ENCODE data around the gene VPS8. TPM values are rescaled to one million over a fixed set of nuclear protein-coding genes. Genes with fewer than 3 reads are reported as not detected.

Gene VPS8
- total and polyA plus RNA-seq, 9 of the 15 experiments (the other 6 are each of a cell fraction or from before 2014, with no cell fraction given): 7.2 to 41.0 (median 28.3) TPM

DNA sequence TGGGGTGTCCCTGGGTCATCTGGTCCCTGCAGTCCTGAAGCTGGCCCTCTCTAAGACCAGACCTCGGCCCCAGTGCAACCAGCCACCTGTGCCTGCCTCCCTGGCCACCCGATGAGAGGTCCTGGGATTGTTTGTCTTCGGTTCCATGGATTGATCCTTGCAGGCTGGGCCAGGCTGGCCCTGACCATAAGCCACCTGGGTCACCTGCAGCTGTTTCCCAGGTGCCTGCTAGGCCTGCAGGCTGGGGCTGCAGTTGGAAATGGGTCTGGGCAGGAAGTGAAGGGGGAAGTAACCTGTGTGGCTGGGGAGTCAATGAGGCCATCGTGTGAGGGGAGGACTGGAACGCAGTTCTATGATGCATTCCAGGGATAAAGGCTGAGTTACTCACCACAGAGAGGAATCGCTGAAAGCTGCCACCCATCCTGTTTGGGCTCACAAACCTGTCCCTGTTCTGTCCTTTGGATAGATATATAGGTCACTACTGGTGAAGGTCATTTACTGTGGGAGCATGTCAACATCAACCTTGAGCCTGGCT lies 30.9 kb upstream of the VPS8 start (continued):
- TF ChIP-seq, protein P1, sequence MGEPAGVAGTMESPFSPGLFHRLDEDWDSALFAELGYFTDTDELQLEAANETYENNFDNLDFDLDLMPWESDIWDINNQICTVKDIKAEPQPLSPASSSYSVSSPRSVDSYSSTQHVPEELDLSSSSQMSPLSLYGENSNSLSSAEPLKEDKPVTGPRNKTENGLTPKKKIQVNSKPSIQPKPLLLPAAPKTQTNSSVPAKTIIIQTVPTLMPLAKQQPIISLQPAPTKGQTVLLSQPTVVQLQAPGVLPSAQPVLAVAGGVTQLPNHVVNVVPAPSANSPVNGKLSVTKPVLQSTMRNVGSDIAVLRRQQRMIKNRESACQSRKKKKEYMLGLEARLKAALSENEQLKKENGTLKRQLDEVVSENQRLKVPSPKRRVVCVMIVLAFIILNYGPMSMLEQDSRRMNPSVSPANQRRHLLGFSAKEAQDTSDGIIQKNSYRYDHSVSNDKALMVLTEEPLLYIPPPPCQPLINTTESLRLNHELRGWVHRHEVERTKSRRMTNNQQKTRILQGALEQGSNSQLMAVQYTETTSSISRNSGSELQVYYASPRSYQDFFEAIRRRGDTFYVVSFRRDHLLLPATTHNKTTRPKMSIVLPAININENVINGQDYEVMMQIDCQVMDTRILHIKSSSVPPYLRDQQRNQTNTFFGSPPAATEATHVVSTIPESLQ (CRISPR knock-in tag; IDR thresholded peaks at IDR 0.05): no peak

DNA sequence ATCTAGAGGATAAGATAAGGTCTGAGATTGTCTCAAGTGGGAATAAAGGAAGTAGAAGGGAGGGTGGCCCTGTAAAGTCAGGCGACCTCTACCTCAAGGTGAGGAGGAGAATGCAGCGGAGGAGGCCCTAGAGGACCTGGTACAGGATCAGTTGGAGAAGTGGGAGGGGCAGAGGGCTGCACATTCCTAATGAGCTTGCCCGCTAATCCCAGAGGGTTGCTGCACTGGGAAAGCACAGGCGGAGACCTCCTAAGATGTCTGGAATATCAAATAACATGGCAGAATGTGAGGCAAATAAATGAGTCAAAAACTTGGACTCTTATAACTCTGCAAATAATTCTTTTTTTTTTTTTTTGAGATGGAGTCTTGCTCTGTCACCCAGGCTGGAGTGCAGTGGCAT lies 30.2 kb upstream of the VPS8 start:
- Histone ChIP-seq H4K20me1 (replicated peaks; ENCODE audit: control insufficient read depth, insufficient read depth, low read length) (peaks cover 16% of the 10 kb centered on the region), H3K4me3 (no peak overlapping the region), H3K36me3 (ENCODE audit: control insufficient read depth, insufficient read depth, low read length) (no peaks in the 10 kb centered on the region), H3K4me2 (ENCODE audit: insufficient read depth, low read length) (no peak overlapping the region), H2AFZ (ENCODE audit: low read depth, low read length) (no peak overlapping the region), H3K4me1 (replicated peaks in 1 of 2; ENCODE audit: control insufficient read depth in 2 of 2, insufficient read depth in 2 of 2, low read length in 2 of 2) (no peaks in the 10 kb centered on the region), H3K27ac (ENCODE audit: extremely low read depth, low read depth, low read length) (no peak overlapping the region), H3K9me3 (replicated peaks; ENCODE audit: control insufficient read depth, insufficient read depth, low read depth, low read length) (no peaks in the 10 kb centered on the region), H3K79me2 (ENCODE audit: control insufficient read depth, insufficient read depth, low read length) (no peaks in the 10 kb centered on the region), H3K27me3 (ENCODE audit: control insufficient read depth in 2 of 2, insufficient read depth in 2 of 2, low read length in 2 of 2) (peaks cover 49 to 79% of the 10 kb centered on the region in 2 experiments), H3K9ac (ENCODE audit: insufficient read depth in 1 of 2, low read depth in 2 of 2, low read length in 2 of 2) (no peak overlapping the region), H3K9me1 (ENCODE audit: control insufficient read depth, insufficient read depth, low read length) (no peaks in the 10 kb centered on the region)
- in situ Hi-C loops (cut with MboI) (loop anchor here (25.0 kb wide), 1 partner anchor 370 kb away; no protein-coding TSS in a partner anchor), intact Hi-C loops (cut with micrococcal nuclease) (no loop called here)
- BruUV-seq (replicated peaks): no TSS peak
- ATAC-seq (no peak), DNase-seq (ENCODE audit: extremely low read depth in 1 of 4, low spot score in 3 of 4) (no peak), FAIRE-seq (no peak)
- ChIA-PET CTCF (ENCODE audit: low intra/inter-chr PET ratio) (no interaction called here), POLR2A (no interaction called here)
- 0% methylated on average over 4 of the region's 4 CpGs for WGBS (ENCODE audit: insufficient coverage, low coverage, missing lambda C conversion rate)
- TF ChIP-seq MTA3 (IDR thresholded peaks at IDR 0.05; ENCODE audit: borderline replicate concordance) (no peak), RAD21 (CRISPR knock-in tag; conservative IDR thresholded peaks at IDR 0.05 in 1 of 2, IDR thresholded peaks at IDR 0.05 in 1 of 2) (no peak), WHSC1 (IDR thresholded peaks at IDR 0.05; ENCODE audit: low read length) (no peak), CBFA2T2 (conservative IDR thresholded peaks at IDR 0.05) (no peak), POLR2AphosphoS5 (IDR thresholded peaks at IDR 0.05; ENCODE audit: control insufficient read depth, insufficient read depth, low read depth, low read length) (no peak), GTF2F1 (IDR thresholded peaks at IDR 0.05; ENCODE audit: low read depth, low read length) (no peak)
- TF ChIP-seq, protein P2, sequence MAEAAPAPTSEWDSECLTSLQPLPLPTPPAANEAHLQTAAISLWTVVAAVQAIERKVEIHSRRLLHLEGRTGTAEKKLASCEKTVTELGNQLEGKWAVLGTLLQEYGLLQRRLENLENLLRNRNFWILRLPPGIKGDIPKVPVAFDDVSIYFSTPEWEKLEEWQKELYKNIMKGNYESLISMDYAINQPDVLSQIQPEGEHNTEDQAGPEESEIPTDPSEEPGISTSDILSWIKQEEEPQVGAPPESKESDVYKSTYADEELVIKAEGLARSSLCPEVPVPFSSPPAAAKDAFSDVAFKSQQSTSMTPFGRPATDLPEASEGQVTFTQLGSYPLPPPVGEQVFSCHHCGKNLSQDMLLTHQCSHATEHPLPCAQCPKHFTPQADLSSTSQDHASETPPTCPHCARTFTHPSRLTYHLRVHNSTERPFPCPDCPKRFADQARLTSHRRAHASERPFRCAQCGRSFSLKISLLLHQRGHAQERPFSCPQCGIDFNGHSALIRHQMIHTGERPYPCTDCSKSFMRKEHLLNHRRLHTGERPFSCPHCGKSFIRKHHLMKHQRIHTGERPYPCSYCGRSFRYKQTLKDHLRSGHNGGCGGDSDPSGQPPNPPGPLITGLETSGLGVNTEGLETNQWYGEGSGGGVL (CRISPR knock-in tag; IDR thresholded peaks at IDR 0.05): no peak
- TF ChIP-seq, protein P3, sequence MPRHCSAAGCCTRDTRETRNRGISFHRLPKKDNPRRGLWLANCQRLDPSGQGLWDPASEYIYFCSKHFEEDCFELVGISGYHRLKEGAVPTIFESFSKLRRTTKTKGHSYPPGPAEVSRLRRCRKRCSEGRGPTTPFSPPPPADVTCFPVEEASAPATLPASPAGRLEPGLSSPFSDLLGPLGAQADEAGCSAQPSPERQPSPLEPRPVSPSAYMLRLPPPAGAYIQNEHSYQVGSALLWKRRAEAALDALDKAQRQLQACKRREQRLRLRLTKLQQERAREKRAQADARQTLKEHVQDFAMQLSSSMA (CRISPR knock-in tag; IDR thresholded peaks at IDR 0.05): no peak
- TF ChIP-seq, protein P4, sequence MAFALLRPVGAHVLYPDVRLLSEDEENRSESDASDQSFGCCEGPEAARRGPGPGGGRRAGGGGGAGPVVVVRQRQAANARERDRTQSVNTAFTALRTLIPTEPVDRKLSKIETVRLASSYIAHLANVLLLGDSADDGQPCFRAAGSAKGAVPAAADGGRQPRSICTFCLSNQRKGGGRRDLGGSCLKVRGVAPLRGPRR (CRISPR knock-in tag; IDR thresholded peaks at IDR 0.05): no peak
- TF ChIP-seq, protein P5, sequence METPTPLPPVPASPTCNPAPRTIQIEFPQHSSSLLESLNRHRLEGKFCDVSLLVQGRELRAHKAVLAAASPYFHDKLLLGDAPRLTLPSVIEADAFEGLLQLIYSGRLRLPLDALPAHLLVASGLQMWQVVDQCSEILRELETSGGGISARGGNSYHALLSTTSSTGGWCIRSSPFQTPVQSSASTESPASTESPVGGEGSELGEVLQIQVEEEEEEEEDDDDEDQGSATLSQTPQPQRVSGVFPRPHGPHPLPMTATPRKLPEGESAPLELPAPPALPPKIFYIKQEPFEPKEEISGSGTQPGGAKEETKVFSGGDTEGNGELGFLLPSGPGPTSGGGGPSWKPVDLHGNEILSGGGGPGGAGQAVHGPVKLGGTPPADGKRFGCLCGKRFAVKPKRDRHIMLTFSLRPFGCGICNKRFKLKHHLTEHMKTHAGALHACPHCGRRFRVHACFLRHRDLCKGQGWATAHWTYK (CRISPR knock-in tag; IDR thresholded peaks at IDR 0.05): no peak
- TF ChIP-seq, protein P6, sequence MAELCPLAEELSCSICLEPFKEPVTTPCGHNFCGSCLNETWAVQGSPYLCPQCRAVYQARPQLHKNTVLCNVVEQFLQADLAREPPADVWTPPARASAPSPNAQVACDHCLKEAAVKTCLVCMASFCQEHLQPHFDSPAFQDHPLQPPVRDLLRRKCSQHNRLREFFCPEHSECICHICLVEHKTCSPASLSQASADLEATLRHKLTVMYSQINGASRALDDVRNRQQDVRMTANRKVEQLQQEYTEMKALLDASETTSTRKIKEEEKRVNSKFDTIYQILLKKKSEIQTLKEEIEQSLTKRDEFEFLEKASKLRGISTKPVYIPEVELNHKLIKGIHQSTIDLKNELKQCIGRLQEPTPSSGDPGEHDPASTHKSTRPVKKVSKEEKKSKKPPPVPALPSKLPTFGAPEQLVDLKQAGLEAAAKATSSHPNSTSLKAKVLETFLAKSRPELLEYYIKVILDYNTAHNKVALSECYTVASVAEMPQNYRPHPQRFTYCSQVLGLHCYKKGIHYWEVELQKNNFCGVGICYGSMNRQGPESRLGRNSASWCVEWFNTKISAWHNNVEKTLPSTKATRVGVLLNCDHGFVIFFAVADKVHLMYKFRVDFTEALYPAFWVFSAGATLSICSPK (IDR thresholded peaks at IDR 0.05; ENCODE audit: borderline replicate concordance): no peak

Measured in K562 (cell line).